NCI-H1092 (cell line): ENCODE measurements around the gene BICRA.
A peak's percentile ranks its signal among the peaks of the same experiment; 100 is the strongest.
"Not testable (repeated sequence)": the region's sequence is repeated elsewhere in the genome, so short reads cannot be mapped to it uniquely, and the experiment has no call there.

Experiments used
- DNase-seq: peaks from one replicate; lab custom pipeline; 2025; lab: John Stamatoyannopoulos, UW

Gene BICRA

GRCh38 chr19:47716270-47716937 lies 107.5 kb downstream of the BICRA start:
- no peak for DNase-seq

DNA sequence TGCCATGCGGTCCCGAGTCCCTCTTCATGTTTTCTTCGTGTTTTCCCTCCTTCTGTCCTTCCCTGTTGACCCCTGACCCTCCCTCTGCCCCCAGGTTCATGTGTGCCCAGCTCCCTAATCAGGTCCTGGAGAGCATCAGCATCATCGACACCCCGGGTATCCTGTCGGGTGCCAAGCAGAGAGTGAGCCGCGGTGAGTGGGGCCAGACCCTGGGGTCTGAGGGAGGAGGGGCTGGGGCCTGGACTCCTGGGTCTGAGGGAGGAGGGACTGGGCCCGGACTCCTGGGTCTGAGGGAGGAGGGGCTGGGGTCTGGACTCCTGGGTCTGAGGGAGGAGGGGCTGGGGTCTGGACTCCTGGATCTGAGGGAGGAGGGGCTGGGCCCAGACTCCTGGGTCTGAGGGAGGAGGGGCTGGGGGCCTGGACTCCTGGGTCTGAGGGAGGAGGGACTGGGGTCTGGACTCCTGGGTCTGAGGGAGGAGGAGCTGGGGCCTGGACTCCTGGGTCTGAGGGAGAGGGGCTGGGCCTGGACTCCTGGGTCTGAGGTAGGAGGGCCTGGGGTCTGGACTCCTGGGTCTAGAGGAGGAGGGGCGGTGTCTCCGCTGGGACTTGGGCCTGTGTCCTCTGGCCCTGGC lies 109.6 kb downstream of the BICRA start:
- DNase-seq = not testable (repeated sequence)

GRCh38 chr19:47719047-47719859 lies 110.3 kb downstream of the BICRA start:
- DNase-seq = no peak

DNA sequence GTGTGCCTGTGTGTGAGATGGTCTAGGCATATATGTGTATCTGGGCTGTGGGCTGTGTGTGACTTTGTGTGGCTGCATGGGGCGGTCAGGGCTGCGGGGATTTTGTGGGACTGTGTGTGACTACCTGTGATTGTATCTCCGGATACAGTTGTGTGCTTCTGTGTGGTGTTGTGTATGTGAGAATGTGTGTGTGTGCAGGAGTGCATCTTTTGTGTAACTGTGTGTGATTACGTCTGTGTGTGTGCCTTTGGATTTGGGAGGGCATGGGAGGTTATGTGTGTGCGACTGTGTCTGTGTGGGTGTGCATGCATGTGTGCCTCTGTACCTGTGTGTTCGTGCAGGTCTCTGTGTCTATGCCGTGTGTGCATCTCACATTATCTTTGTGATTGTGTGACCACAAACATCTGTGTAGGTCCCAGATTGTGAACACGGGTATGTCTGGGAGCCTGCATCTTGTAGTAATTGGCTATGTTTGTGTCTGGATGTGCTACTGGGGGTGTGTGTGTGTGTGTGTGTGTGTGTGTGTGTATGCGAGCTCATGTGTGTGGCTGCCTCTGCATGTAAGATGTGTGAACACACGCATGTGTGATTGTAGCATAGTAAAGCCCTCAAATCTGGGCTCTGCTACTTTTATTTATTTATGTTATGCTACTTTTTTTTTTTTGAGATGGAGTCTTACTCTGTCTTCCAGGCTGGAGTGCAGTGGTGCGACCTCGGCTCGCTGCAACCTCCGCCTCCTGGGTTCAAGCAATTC lies 111.9 kb downstream of the BICRA start:
- no peak for DNase-seq

DNA sequence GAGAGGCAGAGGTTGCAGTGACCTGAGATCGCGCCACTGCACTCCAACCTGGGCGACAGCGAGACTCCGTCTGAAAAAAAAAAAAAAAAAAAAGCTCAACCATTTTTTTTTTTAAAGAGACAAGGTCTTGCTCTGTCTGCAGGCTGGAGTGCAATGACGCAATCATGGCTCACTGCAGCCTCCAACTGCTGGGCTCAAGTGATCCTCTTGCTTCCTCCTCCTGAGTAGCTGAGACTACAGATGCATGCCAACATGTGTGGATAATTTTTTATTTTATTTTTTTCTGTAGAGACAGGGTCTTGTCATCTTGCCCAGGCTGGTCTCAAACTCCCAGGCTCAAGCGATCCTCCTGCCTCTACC lies 114.6 kb downstream of the BICRA start:
- no peak for DNase-seq

GRCh38 chr19:47725759-47726401 lies 116.9 kb downstream of the BICRA start:
- no peak for DNase-seq

DNA sequence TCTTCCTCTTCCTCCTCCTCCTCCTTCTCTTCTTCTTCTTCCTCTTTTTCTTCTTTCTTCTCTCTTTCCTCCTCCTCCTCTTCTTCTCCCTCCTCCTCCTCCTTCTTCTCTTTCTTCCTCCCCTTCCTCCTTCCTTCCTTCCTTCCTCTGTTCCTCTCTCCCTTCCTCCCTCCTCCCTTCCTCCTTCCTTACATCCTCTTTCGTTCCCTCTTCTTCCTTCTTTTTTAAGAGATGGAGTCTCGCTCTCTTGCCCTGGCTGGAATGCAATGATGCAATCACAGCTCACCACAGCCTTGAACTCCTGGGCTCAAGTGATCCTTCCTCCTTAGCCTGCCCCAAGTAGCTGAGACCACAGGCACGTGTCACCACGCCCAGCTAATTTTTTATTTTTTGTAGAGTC lies 117.5 kb downstream of the BICRA start:
- no peak for DNase-seq

GRCh38 chr19:47728295-47728694 lies 119.4 kb downstream of the BICRA start:
- not testable (repeated sequence) for DNase-seq

GRCh38 chr19:47729468-47729798 lies 120.5 kb downstream of the BICRA start:
- DNase-seq = no peak

DNA sequence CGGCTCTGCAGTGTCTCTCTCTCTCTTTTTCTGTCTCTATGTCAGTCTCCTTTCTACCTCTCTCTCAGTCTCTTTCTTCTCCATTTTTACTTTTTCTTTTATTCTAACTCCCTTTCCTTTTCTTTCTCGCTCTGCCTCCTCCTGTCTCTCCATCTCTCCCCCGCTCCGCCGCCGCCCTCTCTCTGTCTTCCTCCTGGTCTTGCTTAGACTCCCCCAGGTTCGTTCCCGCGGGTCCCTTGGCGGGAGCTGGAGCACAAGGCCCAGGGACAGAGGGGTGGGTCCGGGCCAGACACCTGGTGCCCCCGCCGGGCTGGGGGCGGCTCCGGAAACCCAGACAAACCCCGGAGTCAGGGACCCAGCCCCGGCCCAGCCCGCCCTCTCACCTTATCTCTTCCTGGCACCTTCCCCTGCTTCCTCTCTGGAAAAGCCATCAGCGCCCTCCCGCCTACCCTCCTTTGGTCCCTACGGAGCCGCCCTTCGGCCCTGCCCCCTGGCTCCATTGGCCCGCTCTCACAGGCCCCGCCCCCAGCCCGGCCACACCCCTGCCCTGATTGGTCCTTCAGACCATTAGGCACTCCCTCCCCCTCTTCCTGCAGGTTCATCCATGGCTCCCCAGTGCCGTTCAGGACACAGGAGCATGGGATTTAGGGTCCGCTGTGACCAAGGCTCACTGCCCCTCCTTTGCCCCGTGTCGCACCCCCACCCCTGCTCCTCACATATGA lies 121.0 kb downstream of the BICRA start:
- no peak for DNase-seq

- DNase-seq = no peak
These were observed 121.6 kb downstream of the BICRA start for GRCh38 chr19:47730521-47730889.

- DNase-seq = no peak
These were observed 122.0 kb downstream of the BICRA start for GRCh38 chr19:47730910-47731309.

DNA sequence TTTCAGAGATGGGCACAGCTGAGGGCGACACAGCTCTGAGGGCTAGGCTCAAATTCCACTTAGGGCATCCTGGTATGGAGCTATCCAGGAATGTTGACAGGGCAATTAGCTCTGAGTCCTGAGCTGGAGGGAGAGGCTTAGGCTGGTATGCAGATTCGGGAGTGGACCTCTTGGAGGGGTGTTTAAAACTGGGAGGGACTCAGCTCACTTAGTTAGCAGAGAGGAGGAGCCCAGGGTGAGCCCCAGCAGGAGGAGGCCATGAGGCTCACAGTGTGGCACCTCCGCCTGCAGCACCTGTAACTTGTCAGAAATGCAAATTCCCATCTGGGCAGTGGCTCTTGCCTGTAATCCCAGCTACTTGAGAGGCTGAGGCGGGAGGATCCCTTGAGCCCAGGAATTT lies 126.2 kb downstream of the BICRA start:
- no peak for DNase-seq

- DNase-seq = no peak
These were observed 132.1 kb downstream of the BICRA start for GRCh38 chr19:47740866-47741519.

GRCh38 chr19:47741544-47742140 lies 132.7 kb downstream of the BICRA start:
- DNase-seq = no peak

DNA sequence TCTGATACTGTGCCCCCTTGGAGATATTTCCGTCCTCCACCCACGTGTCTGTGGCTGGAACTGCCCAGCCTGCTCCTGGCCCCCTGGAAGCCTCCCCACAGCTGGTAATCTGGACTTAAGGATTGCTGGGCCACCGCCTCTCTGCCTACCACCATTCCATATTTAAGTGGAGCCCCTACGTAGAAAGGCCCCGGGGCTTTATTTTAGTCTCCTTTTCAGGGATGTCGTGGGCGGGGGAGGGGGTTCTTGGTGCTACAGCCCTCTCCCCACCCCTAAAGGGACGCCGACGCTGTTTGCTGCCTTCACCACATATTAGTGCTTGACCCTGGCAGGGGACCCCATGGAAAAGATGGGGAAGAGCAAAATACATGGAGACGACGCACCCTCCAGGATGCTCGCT lies 133.7 kb downstream of the BICRA start:
- no peak for DNase-seq

GRCh38 chr19:47745010-47745901 lies 136.3 kb downstream of the BICRA start, which contains the start of gene NOP53:
Gene NOP53 (plus strand): TSS chr19:47745546. CDS start chr19:47745560, 14 bp downstream.
- peak; percentile 90 for DNase-seq

GRCh38 chr19:47746129-47746528 lies 137.2 kb downstream of the BICRA start:
- DNase-seq = not testable (repeated sequence)

- DNase-seq = no peak
These were observed 140.4 kb downstream of the BICRA start for GRCh38 chr19:47749326-47749725.
